KG1 (cell line): ENCODE data around the gene GLT6D1.
"Not testable (repeated sequence)": the region's sequence is repeated elsewhere in the genome, so short reads cannot be mapped to it uniquely, and the experiment has no call there.

Experiments used
- DNase-seq: peaks from one replicate; lab custom pipeline; 2025; lab: John Stamatoyannopoulos, UW

The GLT6D1 gene

DNA sequence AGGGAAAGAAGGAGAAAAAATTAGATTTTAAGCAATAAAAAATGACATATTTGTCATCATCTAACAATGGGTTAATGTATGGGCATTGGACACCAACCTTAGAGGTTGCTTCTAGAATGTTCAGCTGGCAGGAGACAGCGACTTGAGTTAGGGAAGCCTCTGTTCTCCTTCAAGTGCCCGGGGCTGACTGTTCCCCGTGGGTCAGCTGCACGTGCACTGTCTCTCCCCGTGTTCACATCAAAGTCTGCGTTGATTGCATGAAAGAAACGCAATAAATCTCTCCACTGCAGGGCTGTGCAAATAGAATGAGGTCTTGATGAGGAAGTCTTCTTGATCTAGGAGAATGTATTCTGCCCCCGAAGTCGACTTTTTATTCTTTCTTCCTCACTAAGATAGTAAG is at the start of gene GLT6D1:
Gene GLT6D1, minus strand, starts transcription at position 345 of the 400 bp plus-strand sequence. CDS start 353 bp downstream, outside the sequence.
- no peak for DNase-seq

DNA sequence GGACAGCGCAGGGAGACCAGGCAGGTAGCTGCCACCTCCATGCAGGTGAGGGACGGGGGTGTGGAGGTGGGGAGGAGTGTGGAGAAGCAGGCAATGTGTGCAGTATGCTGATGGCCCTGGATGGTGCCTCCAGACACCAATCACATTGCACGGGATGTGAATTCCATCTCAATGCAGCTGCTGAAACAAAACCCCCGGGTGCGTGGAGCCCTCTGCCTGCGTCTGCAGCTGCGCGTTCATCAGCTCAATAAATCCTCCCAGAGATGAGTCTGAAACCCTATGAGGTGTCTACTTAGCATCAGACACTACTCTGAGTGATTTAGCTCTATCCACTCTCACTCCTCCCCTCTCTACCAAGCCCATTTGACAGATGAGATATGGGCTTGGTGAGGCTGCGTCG is 49.7 kb upstream of the GLT6D1 start:
- DNase-seq = no peak

GRCh38 chr9:135687216-135687615 is 47.9 kb upstream of the GLT6D1 start:
- no peak for DNase-seq

DNA sequence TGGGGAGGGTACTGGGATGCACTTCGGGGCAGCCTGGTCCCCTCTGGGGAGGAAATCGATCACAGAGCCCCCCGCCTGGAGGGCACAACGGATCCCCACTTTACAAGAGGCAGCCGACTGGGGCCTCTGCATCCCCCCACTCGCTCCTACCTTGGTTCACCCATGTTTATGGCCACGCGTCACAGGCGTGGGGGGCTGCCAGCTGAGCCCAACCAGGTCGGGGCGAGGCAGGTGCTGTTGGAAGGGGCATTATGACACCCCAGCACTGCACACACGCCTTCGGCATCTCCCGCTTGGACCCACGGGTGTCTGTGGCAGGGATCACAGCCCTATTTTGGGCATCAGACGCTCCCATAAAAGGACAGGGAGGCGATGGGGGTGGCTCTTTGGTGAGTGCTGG is 45.4 kb upstream of the GLT6D1 start:
- no peak for DNase-seq

DNA sequence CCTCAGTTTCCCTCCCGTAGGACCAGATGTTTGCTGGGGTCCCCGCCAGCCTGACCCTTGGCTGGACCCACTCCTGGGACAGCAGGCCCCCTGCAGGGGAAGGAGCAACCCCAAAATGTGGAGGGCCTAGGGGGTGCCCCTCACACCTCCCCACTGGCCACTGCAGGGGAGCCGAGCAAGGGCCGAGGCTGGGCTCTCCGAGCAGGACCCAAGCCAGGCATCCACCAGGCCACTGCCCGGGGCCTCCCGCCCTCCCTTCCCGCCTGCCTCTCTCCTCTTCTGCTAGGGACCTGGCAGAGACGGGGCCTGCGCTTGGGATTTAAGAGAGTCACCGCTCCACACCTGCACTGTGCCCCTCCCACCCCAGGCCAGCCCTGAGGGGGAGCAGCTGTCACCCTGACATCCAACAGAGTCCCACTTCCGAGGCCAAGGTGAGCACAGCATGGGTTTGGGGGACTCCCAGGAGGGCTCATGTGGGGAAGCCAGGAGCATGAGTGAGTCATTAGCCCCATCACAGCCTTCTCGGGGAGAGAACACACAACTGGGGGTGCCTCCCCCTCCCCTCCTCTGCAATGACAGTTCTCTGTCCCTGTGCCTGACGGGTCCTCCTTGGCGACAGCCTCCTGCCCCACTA is 44.2 kb upstream of the GLT6D1 start:
- DNase-seq = no peak

DNA sequence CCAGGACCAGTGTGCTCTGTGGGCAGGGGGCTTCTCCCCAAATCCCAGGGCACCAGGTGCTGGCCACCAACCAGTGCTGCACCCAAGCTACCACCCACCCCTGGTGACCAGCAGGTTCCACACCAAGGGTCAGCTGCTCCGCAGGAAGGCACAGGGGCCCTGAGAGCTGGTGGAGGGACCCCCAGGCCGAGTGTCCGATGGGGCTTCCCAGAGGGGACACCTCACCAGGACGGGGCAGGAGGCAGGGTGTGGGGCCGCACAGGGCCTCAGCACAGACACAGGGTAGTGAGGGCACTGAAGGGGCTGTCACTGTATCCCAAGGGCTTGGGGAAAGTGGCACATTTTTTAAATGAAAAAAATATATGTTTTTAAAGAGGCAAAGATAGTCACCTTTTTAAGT is 41.8 kb upstream of the GLT6D1 start:
- DNase-seq = no peak

- no peak for DNase-seq
Measured at GRCh38 chr9:135680056-135680455, 40.7 kb upstream of the GLT6D1 start.

DNA sequence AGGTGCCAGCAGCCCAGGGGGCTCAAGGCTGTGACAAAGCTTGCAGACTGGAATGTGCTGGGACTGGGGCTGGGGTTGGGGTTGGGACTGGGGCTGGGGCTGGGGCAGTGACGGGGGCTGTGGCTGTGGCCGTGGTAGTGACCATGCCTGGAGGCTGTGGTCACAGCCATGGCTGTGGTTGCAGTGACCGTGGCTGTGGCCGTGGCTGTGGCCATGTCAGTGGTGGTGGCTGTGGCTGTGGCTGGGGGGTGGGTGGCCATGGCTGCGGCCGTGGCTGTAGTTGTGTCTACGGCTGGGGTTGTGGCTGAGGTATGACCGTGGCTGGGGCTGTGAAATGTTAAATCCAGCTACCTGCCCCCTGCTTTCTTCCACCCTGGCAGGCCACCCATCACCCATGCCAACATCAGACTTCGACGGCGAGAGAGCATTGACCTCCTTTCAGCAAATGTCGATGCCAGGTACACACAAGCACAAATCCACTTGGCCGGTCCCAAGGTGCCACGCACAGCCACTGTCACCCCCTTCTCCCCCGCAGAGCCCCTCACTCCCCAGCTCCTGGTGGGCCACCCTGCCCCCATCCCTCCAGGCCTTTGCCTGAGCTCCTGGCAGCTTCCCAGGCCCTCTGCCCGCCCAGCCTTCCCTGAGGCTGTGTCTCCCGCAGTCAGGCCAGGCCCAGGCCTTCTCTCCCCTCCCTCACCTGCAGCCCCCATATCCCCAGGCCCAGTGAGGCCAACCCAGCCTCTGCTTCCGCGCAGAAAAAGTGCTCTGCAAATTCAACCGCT is 39.1 kb upstream of the GLT6D1 start:
- DNase-seq = no peak

GRCh38 chr9:135677641-135678168 is 38.4 kb upstream of the GLT6D1 start:
- DNase-seq = no peak

GRCh38 chr9:135676891-135677290 is 37.6 kb upstream of the GLT6D1 start:
- DNase-seq = no peak

DNA sequence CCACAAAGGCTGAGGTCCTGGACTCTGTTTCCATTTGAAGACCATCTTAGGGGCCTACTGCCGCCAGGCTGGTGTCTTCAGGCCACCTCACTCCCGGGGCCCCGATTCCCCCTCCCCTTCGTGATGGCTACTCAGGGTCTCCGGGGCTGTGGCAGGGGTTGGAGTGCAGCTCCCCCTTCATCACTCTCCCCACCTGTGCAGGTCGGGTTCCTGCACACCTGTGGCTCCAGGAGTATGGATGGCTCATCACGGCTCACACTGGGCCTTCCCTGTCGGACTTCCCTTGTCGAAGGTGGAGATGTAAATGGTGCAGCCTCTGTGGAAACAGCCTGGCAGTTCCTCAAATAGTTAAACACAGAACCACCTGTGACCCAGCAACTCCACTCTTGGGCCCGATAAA is 35.6 kb upstream of the GLT6D1 start:
- DNase-seq = no peak

GRCh38 chr9:135673941-135674340 is 34.6 kb upstream of the GLT6D1 start:
- DNase-seq = no peak

DNA sequence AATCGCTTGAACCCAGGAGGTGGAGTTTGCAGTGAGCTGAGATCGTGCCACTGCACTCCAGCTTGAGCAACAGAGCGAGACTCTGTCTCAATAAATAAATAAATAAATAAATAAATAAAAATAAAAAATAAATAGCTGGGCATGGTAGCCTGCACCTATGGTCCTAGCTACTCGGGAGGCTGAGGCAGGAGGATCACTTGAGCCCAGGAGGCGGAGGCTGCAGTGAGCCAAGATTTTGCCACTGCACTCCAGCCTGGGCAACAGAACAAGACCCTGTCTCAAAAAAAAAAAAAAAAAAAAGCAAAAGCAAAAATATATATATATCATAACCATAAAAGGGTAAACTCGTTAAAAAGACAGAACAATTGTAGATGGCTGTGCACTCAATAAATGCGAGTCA is 33.4 kb upstream of the GLT6D1 start:
- not testable (repeated sequence) for DNase-seq

DNA sequence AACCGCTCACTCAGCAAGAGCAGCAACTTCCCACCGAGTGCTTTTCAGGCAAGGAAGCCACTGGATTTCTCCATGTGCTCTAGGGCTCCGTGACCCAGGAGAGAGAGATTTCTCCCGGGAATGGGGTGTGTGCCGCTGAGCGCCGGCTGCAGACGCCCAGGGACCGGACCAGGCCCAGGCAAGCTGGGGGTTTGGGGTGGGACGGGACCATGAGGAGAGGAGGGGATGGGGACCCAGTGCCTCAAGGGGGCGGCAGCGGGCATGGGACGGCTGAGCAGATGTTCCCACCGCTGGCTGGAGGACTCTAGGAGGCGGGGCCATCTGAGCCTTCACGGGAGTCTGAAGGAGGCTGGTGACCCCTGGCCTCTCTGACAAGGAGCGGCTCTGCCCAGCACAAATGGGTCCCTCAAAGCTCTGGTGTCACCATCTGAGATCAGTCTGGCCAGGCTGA is 32.3 kb upstream of the GLT6D1 start:
- DNase-seq = no peak

DNA sequence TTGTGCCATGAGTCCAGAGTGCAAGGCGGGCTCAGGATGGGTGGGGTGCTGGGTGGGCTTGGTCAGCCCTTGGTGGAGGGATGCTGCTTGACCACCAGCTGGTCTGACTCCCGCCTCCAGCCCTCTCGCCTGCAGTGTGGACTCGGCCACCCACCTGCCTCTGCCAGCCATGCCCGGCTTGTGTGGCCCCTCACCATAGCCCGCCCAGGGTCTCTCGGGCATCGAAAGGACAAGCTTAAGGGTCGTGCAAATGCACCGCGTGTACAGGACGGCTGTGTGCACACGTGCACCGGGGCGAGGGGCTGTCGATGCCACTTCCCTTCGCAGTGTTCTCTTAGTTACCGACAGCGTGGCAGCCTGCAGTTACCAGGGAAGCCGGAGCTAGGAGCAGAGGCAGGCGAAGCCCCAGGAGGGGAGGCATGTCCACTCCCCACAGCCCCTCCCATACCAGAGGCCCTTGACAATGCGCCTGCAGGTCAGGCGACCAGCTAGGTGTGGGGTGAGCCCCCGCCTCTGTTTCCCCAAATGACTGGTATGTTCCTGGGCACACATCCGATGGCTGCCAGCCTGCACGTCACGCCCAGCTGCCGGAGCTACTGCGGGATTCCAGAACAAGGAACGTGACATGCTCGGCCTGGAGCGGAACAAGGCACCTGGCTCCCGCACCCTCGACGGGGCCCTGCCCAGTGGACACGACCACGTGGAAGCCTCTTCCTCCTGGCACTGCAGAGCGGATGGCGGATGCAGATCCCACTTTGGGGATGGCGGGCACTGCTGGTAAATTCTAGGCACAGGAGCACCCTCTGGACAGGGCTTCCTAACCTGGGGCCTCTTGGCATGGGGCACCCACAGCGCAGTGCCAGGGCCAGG is 31.6 kb upstream of the GLT6D1 start:
- no peak for DNase-seq

- DNase-seq = no peak
Measured at GRCh38 chr9:135669616-135670285, 30.4 kb upstream of the GLT6D1 start.

- not testable (repeated sequence) for DNase-seq
Measured at GRCh38 chr9:135669018-135669417, 29.7 kb upstream of the GLT6D1 start.

DNA sequence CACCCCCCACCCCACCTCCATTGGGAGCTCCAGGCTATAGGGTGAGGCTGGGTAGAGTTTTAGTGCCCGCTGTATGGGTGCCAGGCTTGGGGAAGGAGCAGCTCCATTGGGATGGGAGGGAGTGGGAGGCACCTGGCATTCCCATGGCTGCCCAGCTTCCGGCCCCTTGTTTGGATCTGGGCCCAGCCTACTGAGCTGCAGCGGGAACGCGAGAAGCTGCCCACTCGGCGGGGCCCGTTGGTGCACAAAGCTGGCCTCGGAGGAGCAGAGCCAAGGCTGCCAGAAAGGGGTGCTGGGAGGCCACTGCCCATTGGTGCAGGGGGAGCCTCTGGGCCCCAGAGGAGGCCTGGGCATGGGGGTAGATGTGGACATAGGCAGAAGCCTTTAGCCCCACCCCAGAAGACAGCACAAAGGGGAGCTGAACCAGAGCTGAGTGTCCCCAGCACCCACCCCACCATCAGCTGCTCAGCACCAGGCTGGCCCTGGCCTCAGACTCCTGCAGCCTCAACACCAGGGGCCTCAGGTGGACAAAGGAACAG is 28.2 kb upstream of the GLT6D1 start:
- no peak for DNase-seq

DNA sequence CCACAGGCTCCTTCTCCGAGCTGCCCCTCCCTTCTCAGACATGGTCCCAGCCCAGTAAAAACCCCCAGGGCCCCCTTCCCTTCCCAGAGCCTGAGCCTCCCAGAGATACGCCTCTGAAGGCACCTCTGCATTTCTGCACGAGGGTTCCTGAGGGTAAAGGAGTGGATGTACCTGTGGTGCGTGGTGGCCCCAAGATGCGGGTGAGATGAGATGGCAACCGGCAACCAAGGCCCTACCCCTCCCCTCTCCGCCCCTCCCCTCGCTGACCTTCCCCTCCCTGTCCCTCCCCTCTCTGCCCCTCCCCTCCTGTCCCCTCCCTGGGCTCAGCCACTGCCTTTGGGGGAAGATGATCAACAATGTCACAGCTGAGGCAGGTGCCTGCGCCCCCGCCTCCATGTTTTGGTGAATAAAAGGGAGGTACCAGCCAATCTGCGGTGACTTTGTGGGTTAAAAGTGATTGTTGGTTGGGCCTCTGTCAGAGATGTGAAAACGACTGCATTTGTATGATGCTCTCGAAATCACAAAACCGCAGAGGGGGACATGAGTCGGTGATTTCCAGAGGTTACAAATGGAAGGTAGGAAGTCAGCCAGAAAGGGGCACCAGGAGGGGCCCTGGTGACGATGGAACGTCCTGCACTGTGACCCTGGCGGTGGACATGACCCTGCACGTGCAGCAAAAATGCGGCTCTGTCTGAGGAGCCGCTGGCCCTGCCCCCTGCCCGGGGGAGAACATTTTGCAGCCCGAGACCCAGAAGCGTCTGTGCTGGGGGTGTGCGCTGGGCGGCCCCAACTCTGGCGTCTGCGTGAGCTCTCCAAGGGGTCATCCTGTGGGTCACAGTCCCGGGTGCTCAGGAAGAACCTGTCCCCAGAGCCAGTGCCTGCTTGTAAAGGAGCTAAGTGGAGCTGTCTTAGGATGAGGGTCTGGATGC is 27.5 kb upstream of the GLT6D1 start:
- no peak for DNase-seq

GRCh38 chr9:135665795-135666189 is 26.5 kb upstream of the GLT6D1 start:
- DNase-seq = no peak
